NT2/D1 (cell line): ENCODE measurements around the gene KCNJ6.
"Not testable (repeated sequence)": the region's sequence is repeated elsewhere in the genome, so short reads cannot be mapped to it uniquely, and the experiment has no call there.

Source experiments
- DNase-seq: peaks from one replicate; pipeline ENCODE4 v3.0.0-alpha.2; 2011; ENCODE audit warnings: low read depth, low spot score
- H3K27me3 ChIP-seq: 2 replicates; pipeline ENCODE4 v1.6.0; 2011; ENCODE audit warnings: mild to moderate bottlenecking; ENCODE audit not compliant: insufficient read length, insufficient read depth
- H3K36me3 ChIP-seq: 2 replicates; pipeline ENCODE4 v1.6.1; 2011; ENCODE audit warnings: mild to moderate bottlenecking, low read length, mixed read lengths; ENCODE audit not compliant: insufficient read depth, insufficient read length
- H3K4me1 ChIP-seq: 2 replicates; pipeline ENCODE4 v1.5.1; 2011; ENCODE audit not compliant: insufficient read depth, insufficient read length
- H3K4me3 ChIP-seq: 2 replicates; pipeline ENCODE4 v1.5.1; 2011; ENCODE audit warnings: low read depth; ENCODE audit not compliant: insufficient read length
- H3K9ac ChIP-seq: 2 replicates; pipeline ENCODE4 v1.6.0; 2011; ENCODE audit warnings: low read depth; ENCODE audit not compliant: insufficient read length
- H3K9me3 ChIP-seq: 2 replicates; pipeline ENCODE4 v1.5.1; 2011; ENCODE audit warnings: mild to moderate bottlenecking, low read length; ENCODE audit not compliant: insufficient read depth
- SUZ12 ChIP-seq: IDR thresholded peaks from 2 replicates; pipeline ENCODE4 v1.6.1; 2011; ENCODE audit not compliant: insufficient read length, insufficient read depth; ENCODE audit errors: extremely low read depth
- YY1 ChIP-seq: IDR thresholded peaks from 2 replicates; pipeline ENCODE4 v1.6.1; 2011; ENCODE audit not compliant: insufficient read length, insufficient read depth
- ZNF274 ChIP-seq: IDR thresholded peaks from 2 replicates; pipeline ENCODE4 v1.6.1; 2011; ENCODE audit warnings: mild to moderate bottlenecking, low read depth, low read length

The KCNJ6 gene

DNA sequence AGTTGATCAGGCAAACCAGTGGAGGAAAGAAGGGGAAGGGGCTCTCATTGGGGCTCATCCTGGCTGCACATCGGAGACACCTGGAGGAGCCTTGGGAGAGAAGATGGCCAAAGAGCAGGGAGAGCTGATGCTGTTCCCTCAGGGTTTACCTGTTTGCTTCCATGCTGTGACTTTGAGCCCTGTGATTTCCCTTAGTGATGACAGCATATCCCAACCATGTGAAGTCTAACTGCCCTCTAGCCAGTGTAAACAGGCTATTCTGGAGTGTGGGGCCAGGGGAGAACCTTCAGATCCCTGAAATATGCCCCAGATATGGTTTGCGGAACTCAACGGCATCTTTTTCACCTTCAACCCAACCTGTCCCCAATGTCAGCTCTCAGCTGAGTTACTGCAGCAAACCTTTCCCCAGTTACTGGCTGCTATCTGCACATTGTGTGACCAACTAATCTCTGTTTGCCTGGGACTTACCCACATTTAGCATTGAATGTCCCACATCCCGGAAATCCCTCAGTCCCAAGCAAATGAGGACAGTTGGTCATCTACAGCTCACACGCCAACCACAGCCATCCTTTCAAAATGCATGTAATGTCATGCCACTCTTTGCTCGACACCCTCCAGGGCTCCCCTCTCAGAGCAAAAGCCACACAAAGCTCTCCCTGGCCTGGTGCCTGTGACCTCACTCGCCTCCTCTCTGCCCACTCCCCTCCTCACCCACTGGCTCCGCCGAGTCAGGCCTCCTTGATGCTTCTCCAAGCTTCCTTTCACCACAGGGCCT, 242.3 kb downstream of the KCNJ6 start:
- Histone ChIP-seq H3K4me3 (no peak overlapping the region), H3K4me1 (peaks cover 8% of the 10 kb centered on the region), H3K27me3 (peaks cover 35% of the 10 kb centered on the region), H3K9me3 (peaks cover 10% of the 10 kb centered on the region), H3K36me3 (no peaks in the 10 kb centered on the region), H3K9ac (no peak overlapping the region)
- no peak for TF ChIP-seq YY1
- no peak for TF ChIP-seq ZNF274
- TF ChIP-seq SUZ12: no peak
- no peak for DNase-seq

DNA sequence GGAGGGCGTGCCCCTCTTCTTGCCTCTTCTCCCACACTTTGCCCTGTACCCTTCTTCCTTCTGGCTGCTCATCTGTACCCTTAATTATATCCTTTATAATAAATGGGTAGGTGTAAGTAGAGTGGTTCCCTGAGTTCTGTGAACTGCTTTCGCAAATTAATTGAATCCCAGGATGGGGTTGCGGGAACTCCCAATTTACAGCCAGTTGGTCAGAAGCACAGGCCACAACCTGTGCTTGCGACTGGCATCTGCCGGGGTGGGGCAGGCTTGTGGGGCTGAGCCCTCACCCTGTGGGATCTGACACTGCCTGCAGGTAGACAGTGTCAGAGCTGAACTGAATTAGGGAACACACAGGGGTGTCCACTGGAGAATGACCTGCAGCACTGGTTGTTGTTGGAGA, 244.9 kb downstream of the KCNJ6 start:
- DNase-seq: no peak
- Histone ChIP-seq H3K9me3 (peaks cover 22% of the 10 kb centered on the region), H3K4me1 (peaks cover 15% of the 10 kb centered on the region), H3K9ac (no peak overlapping the region), H3K36me3 (no peaks in the 10 kb centered on the region), H3K4me3 (no peak overlapping the region), H3K27me3 (peaks cover 29% of the 10 kb centered on the region)
- TF ChIP-seq ZNF274 (no peak), YY1 (no peak), SUZ12 (no peak)

DNA sequence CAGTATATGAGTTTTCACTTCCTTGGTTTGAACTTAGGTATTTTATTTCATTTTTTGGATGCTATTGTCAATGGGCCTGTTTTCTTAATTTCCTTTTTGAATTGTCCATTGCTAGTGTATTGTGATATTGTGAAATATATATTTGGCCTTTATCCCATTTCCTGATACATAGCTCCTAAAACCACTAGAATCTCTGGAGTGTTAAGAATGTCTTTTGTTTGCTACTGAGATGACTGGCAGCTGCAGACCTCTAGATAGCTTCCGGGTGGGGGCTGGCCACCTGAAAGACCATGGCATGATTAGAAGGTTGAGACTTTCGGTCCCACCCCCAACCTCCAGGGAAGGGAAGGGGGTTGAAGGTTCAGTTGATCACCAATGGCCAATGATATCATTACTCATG, 245.4 kb downstream of the KCNJ6 start:
- DNase-seq: no peak
- peaks cover 13% of the 10 kb centered on the region for H3K4me1 ChIP-seq
- H3K27me3 ChIP-seq: peaks cover 24% of the 10 kb centered on the region
- TF ChIP-seq ZNF274 (no peak), SUZ12 (no peak), YY1 (no peak)
- H3K4me3 ChIP-seq: no peak overlapping the region
- H3K9ac ChIP-seq: no peak overlapping the region
- no peaks in the 10 kb centered on the region for H3K36me3 ChIP-seq
- H3K9me3 ChIP-seq: peaks cover 27% of the 10 kb centered on the region

DNA sequence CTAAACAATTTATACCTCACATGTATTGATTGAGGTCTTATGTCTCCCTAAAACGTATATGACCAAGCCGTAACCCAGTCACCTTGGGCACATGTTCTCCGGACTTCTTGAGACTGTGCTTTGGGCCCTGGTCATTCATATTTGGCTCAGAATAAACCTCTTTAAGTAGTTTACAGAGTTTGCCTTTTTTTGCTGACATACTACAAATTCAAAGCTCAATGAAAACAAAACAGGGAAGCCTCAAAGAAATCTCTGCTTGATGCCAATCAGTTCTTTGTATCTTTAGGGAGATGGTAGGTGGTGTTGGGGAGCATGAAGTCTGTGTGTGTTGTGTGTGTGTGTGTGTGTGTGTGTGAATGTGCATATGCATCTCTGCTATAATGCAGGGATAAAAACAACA, 247.0 kb downstream of the KCNJ6 start:
- H3K27me3 ChIP-seq: peaks cover 11% of the 10 kb centered on the region
- TF ChIP-seq SUZ12 (no peak), YY1 (no peak), ZNF274 (no peak)
- H3K9ac ChIP-seq: no peak overlapping the region
- peaks cover 43% of the 10 kb centered on the region for H3K9me3 ChIP-seq
- peaks cover 13% of the 10 kb centered on the region for H3K4me1 ChIP-seq
- no peak for DNase-seq
- H3K36me3 ChIP-seq: no peaks in the 10 kb centered on the region
- H3K4me3 ChIP-seq: no peak overlapping the region

DNA sequence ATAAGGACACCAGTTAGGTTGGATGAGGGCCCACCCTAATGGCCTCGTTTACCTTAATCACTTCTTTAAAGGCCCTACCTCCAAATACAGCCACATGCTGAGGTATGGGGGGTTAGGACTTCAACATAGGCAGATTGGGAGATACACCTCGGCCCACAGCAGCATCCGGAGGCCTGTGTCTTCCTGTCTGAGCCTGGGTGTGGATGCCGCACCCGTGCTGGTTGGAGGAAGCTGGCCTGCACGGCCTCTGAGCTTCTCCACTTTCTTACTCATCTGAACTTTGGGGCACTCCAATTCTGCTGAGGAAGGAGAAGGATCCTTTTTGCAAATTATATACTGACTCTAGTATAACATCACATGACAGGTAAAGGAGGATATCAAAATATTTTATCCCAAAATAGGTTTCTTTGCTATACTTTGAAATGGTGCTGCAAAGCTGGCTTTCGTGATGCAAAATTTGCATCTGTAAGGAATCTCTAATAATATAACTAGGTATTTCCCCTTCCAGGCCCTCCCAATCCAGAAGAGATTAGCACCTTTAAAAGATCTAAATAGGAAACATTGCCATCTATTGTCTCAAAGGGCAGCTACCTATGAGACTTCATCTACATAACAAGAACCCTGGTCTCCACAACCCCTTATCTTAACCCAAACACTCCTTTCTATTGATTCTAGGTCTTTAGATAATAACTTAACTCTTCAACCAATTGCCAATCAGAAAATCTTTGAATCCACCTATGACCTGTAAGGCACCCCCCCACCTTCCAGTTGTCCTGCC, 247.6 kb downstream of the KCNJ6 start:
- DNase-seq: peak; percentile 71
- Histone ChIP-seq H3K9me3 (peaks cover 45% of the 10 kb centered on the region), H3K27me3 (peaks cover 6% of the 10 kb centered on the region), H3K36me3 (no peaks in the 10 kb centered on the region), H3K9ac (peak overlapping the region; percentile 23), H3K4me3 (no peak overlapping the region), H3K4me1 (peaks cover 11% of the 10 kb centered on the region)
- no peak for TF ChIP-seq ZNF274
- TF ChIP-seq SUZ12: no peak
- no peak for TF ChIP-seq YY1

DNA sequence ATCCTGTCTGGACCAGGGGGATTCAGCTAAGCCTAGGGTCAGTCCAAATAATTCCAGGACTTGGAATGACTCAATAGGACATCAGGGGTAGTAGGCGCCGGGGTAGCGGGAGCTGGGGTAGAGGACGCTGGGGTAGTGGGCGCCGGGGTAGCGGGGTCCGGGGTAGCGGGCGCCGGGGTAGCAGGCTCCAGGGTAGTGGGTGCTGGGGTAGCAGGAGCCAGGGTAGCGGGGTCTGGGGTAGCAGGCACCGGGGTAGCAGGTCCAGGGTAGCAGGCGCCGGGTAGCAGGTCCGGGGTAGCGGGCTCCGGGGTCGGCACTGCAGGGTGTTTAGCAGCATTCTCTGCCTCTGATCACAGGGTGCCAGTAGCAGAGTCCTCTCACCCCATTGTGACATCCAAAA, 248.9 kb downstream of the KCNJ6 start:
- Histone ChIP-seq H3K9me3 (peaks cover 45% of the 10 kb centered on the region), H3K36me3 (no peaks in the 10 kb centered on the region), H3K27me3 (no peaks in the 10 kb centered on the region), H3K4me3 (no peak overlapping the region), H3K4me1 (peaks cover 7% of the 10 kb centered on the region), H3K9ac (no peak overlapping the region)
- DNase-seq: no peak
- TF ChIP-seq ZNF274 (no peak), SUZ12 (no peak), YY1 (no peak)

DNA sequence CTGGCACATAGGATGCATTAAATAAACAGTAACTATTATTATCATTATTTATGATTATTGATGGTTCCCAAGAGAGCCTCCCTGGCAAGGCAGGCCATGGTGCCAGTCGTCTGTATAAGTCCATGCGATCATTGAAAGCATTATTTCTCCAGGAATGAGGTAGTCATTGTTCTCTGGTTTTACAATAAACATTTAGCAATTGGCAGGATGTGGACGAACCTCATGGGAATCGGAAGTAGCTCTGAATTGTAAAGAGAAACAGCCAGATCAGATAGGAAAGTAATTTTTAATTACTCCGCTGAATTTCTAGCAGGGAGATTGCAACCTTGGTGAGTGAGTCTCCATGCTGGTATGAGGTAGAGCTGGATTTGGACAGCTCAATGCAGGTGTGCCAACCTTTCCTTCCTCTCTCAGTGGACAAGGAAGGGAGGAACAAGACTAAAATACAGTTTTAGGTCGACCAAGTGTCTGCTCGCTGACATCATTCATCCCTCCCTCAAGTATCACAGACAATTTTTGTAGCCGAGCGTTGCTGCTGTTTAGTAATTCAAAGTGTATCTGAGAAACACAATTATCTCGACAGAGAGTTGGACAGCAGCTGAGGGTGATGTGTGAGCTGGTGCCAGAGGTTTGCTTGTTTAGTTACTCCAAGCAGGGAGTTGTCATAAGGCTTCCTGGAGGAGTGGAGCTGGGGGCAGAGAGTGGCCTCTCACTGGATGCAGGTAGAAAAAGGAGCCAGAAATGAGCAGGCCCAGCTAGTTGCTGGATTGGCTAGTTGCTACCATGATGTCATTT, 250.8 kb downstream of the KCNJ6 start:
- H3K4me3 ChIP-seq: no peak overlapping the region
- no peaks in the 10 kb centered on the region for H3K27me3 ChIP-seq
- H3K9ac ChIP-seq: no peak overlapping the region
- H3K9me3 ChIP-seq: peaks cover 45% of the 10 kb centered on the region
- TF ChIP-seq SUZ12 (no peak), YY1 (no peak), ZNF274 (no peak)
- H3K36me3 ChIP-seq: no peaks in the 10 kb centered on the region
- peaks cover 7% of the 10 kb centered on the region for H3K4me1 ChIP-seq
- no peak for DNase-seq

DNA sequence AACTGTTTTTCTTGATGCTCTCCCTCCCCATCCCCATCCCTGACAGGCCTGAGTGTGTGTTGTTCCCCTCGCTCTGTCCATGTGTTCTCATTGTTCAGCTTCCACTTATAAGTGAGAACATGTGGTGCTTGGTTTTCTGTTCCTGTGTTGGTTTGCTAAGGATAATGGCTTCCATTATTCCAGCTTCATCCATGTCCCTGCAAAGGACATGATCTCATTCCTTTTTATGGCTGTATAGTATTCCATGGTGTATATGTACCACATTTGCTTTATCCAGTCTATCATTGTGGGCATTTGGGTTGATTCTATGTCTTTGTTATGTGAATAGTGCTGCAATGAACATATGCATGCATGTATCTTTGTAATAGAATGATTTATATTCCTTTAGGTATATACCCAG, 254.0 kb downstream of the KCNJ6 start:
- not testable (repeated sequence) for H3K36me3 ChIP-seq, H3K9ac ChIP-seq, DNase-seq, H3K4me1 ChIP-seq, H3K4me3 ChIP-seq, H3K27me3 ChIP-seq
- H3K9me3 ChIP-seq: peaks cover 27% of the 10 kb centered on the region
